DND-41 (cell line): ENCODE data around the gene BLCAP.

Experiments
- ATAC-seq: fragments of 200-7000 bp; cut with Tn5 transposase; 3 replicates; pipeline ENCODE4 v1.9.1; 2021; ENCODE audit warnings: low read depth; ENCODE audit not compliant: insufficient read depth
- DNase-seq: peaks from one replicate; pipeline ENCODE4 v3.0.0-alpha.2; 2020
- H2AFZ ChIP-seq: 2 replicates; pipeline ENCODE4 v1.6.0; 2012; ENCODE audit warnings: low read depth, low read length
- H3K27ac ChIP-seq: 2 replicates; pipeline ENCODE4 v1.5.1; 2012; ENCODE audit warnings: low read length, inconsistent platforms
- H3K27me3 ChIP-seq: fragments of 200-600 bp; sonication (generic); 2 replicates; pipeline ENCODE4 v1.6.0; 2012; ENCODE audit warnings: low read length, mild to moderate bottlenecking, inconsistent platforms; ENCODE audit not compliant: insufficient read depth, poor library complexity
- H3K36me3 ChIP-seq: 2 replicates; pipeline ENCODE4 v1.5.1; 2012; ENCODE audit warnings: low read length, inconsistent platforms; ENCODE audit not compliant: insufficient read depth
- H3K4me1 ChIP-seq: 2 replicates; pipeline ENCODE4 v1.5.1; 2012; ENCODE audit warnings: mild to moderate bottlenecking, low read length; ENCODE audit not compliant: insufficient read depth
- H3K4me2 ChIP-seq: 2 replicates; pipeline ENCODE4 v1.6.0; 2012; ENCODE audit warnings: mild to moderate bottlenecking, moderate library complexity, low read length, inconsistent platforms; ENCODE audit not compliant: insufficient read depth
- H3K4me3 ChIP-seq, 2 experiments: fragments of 200-600 bp in 1 of 2; shearing (Covaris generic) in 1 of 2; 2 replicates each; pipeline ENCODE4 v1.5.1; 2012 to 2016; ENCODE audit warnings: inconsistent platforms in 2 of 2, low read length in 2 of 2, mild to moderate bottlenecking in 2 of 2, low read depth in 1 of 2, moderate library complexity in 1 of 2
- H3K79me2 ChIP-seq: 2 replicates; pipeline ENCODE4 v1.6.0; 2012; ENCODE audit warnings: low read length, inconsistent platforms; ENCODE audit not compliant: insufficient read depth
- H3K9ac ChIP-seq: 2 replicates; pipeline ENCODE4 v1.6.0; 2012; ENCODE audit warnings: low read depth, mild to moderate bottlenecking, inconsistent platforms, low read length, moderate library complexity
- H3K9me3 ChIP-seq: 2 replicates; pipeline ENCODE4 v1.5.1; 2012; ENCODE audit warnings: low read length, moderate library complexity, mild to moderate bottlenecking, inconsistent platforms; ENCODE audit not compliant: insufficient read depth, severe bottlenecking
- H4K20me1 ChIP-seq: 2 replicates; pipeline ENCODE4 v1.6.0; 2012; ENCODE audit warnings: low read length; ENCODE audit not compliant: insufficient read depth
- EZH2 ChIP-seq: IDR thresholded peaks from 3 replicates; pipeline ENCODE4 v1.6.1; 2012; ENCODE audit warnings: borderline replicate concordance, low read depth, mild to moderate bottlenecking, moderate library complexity, low read length, inconsistent platforms; ENCODE audit not compliant: severe bottlenecking
- TF ChIP-seq, protein P1 (sequence below): IDR thresholded peaks from 2 replicates; pipeline ENCODE4 v1.5.1; 2012; ENCODE audit warnings: borderline replicate concordance, low read length, moderate library complexity, mild to moderate bottlenecking; ENCODE audit not compliant: poor library complexity, severe bottlenecking; ENCODE audit errors: extremely low read depth

BLCAP gene

GRCh38 chr20:37503256-37503927 lies 24.3 kb downstream of the BLCAP start:
- ATAC-seq = no peak
- H3K4me1 ChIP-seq = no peaks in the 10 kb centered on the region

GRCh38 chr20:37502654-37503053 lies 25.0 kb downstream of the BLCAP start:
- H3K27me3 ChIP-seq = no peaks in the 10 kb centered on the region
- ATAC-seq (no peak), DNase-seq (no peak)
- H3K4me1 ChIP-seq = no peaks in the 10 kb centered on the region
- H3K4me2 ChIP-seq = no peak overlapping the region
- TF ChIP-seq EZH2 = no peak
- TF ChIP-seq, protein P1, sequence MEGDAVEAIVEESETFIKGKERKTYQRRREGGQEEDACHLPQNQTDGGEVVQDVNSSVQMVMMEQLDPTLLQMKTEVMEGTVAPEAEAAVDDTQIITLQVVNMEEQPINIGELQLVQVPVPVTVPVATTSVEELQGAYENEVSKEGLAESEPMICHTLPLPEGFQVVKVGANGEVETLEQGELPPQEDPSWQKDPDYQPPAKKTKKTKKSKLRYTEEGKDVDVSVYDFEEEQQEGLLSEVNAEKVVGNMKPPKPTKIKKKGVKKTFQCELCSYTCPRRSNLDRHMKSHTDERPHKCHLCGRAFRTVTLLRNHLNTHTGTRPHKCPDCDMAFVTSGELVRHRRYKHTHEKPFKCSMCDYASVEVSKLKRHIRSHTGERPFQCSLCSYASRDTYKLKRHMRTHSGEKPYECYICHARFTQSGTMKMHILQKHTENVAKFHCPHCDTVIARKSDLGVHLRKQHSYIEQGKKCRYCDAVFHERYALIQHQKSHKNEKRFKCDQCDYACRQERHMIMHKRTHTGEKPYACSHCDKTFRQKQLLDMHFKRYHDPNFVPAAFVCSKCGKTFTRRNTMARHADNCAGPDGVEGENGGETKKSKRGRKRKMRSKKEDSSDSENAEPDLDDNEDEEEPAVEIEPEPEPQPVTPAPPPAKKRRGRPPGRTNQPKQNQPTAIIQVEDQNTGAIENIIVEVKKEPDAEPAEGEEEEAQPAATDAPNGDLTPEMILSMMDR = no peak
- no peak overlapping the region for H3K9ac ChIP-seq
- no peaks in the 10 kb centered on the region for H3K9me3 ChIP-seq
- no peaks in the 10 kb centered on the region for H3K36me3 ChIP-seq
- H3K4me3 ChIP-seq = no peak overlapping the region
- no peak overlapping the region for H3K27ac ChIP-seq
- no peaks in the 10 kb centered on the region for H3K79me2 ChIP-seq
- no peaks in the 10 kb centered on the region for H4K20me1 ChIP-seq
- no peak overlapping the region for H2AFZ ChIP-seq

More at GRCh38 chr20:37503256-37503927, 24.3 kb downstream of the BLCAP start:
- DNase-seq = no peak
- no peak for TF ChIP-seq EZH2
- TF ChIP-seq, protein P1 = no peak
- Histone ChIP-seq H3K36me3 (no peaks in the 10 kb centered on the region), H3K9ac (no peak overlapping the region), H3K27ac (no peak overlapping the region), H3K27me3 (no peaks in the 10 kb centered on the region), H3K79me2 (no peaks in the 10 kb centered on the region), H2AFZ (no peak overlapping the region), H3K4me3 (no peak overlapping the region), H4K20me1 (no peaks in the 10 kb centered on the region), H3K9me3 (no peaks in the 10 kb centered on the region), H3K4me2 (no peak overlapping the region)

- Histone ChIP-seq H3K9ac (no peak overlapping the region), H3K27me3 (no peaks in the 10 kb centered on the region), H3K9me3 (no peaks in the 10 kb centered on the region), H3K79me2 (no peaks in the 10 kb centered on the region), H3K27ac (no peak overlapping the region), H3K36me3 (no peaks in the 10 kb centered on the region), H4K20me1 (no peaks in the 10 kb centered on the region), H2AFZ (no peak overlapping the region), H3K4me3 (no peak overlapping the region), H3K4me2 (no peak overlapping the region), H3K4me1 (no peaks in the 10 kb centered on the region)
- TF ChIP-seq, protein P1 = no peak
- no peak for TF ChIP-seq EZH2
- DNase-seq (no peak), ATAC-seq (no peak)
Measured at GRCh38 chr20:37501940-37502339, 25.7 kb downstream of the BLCAP start.

- ATAC-seq = no peak
- TF ChIP-seq, protein P1 = no peak
- TF ChIP-seq EZH2 = no peak
- Histone ChIP-seq H3K4me3 (no peak overlapping the region), H3K79me2 (no peaks in the 10 kb centered on the region), H4K20me1 (no peaks in the 10 kb centered on the region), H3K27ac (no peak overlapping the region), H3K9me3 (no peaks in the 10 kb centered on the region), H3K4me1 (no peaks in the 10 kb centered on the region), H3K9ac (no peak overlapping the region), H3K27me3 (no peaks in the 10 kb centered on the region), H2AFZ (no peak overlapping the region), H3K36me3 (no peaks in the 10 kb centered on the region), H3K4me2 (no peak overlapping the region)
- no peak for DNase-seq
Measured at GRCh38 chr20:37500311-37500710, 27.4 kb downstream of the BLCAP start.
